Left renal pelvis (tissue), 4 donors: Measurements from ENCODE around the gene SDK1. TPM values are rescaled to one million over a fixed set of nuclear protein-coding genes. Genes with fewer than 3 reads are reported as not detected.

Source experiments
- DNase-seq, 4 donors: peaks; one replicate each; pipeline ENCODE4 v3.0.0-alpha.2; 2013; ENCODE audit warnings: low read depth in 4 of 4, low spot score in 3 of 4
- polyA plus RNA-seq, 4 donors: library from polyadenylated mRNA; unstranded; fragments of 120-200 nt; gene quantifications; one replicate each; pipeline ENCODE4 v1.2.1, GENCODE V29; 2013; ENCODE audit not compliant: insufficient read length in 4 of 4

SDK1 gene
- polyA plus RNA-seq, 4 donors: 4.0 to 8.4 (median 6.3) TPM

DNA sequence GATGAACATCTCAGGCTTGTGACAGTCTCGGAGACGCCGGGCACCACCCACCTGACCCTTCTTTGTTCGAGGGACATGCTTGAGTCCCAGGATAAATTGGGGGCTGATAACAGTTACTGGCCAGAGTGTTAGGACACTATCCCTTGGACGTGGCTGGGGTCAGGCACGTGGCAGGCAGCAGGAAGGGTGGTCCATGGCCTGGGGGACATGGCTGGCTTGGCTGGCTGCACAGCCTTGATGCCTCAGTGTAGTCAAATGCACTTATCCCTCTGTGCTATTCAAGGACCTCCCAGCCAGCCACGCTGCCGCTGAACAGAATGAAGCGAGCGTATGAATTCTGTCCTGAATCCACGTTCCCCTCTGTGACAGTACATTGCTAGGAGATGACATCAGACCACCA, 719.0 kb downstream of the SDK1 start:
- DNase-seq: no peak

DNA sequence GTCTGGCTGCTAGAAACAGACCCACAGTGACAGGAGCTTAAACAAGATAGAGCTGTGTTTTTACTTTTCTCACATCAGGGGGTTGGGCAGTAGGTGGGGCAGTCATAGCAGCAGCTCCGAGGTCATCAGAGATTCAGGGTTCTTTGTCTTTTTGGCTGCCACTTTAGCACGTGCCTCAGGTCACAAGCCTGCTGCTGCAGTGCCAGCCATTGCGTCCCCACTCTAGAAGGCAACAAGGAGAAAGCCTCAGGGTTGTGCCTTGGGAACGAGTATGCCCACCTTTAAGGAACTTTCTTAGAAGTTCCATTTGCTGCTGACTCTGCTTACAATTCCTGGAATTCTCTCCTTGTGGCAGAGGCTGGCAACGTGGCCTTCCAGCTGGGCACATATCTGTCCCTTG, 720.4 kb downstream of the SDK1 start:
- DNase-seq: no peak

DNA sequence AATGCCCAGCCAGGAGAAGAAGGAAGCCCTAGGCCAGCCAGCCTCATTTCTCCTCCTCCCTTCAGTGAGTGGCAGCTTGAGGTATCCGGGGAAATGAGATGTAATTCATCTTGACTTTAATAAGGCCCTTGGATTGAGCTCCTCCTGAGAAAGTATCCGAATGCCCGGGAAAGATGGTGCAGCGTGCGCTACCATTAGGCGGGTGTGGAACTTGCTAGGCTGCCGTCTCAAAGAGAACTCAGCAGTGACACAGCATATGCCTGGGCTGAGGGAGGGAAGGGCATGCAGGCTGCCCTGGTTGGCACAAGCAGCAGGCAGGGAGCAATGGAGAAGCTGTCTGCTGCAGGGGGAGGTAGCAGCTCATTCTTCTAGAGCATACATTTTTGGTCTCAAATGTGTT, 721.2 kb downstream of the SDK1 start:
- DNase-seq: no peak

DNA sequence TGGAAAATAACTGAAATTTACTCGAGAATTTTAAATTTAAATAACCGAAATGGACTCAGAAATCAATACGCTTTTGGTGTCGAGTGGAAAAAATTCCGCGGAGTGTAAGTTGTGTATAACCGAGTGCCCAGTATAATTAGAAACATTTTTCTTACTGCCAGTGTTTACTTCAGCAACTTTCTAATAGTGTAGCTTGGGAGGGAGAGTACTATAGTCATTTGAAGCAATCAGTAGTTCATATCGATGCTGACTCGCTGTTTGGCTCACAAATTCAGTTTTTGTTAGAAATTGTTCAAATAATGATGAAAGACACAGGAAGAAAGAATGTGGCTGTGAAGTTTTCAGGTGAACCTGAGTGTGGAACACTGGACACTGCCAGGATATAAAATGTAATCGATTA, 722.5 kb downstream of the SDK1 start:
- no peak for DNase-seq

DNA sequence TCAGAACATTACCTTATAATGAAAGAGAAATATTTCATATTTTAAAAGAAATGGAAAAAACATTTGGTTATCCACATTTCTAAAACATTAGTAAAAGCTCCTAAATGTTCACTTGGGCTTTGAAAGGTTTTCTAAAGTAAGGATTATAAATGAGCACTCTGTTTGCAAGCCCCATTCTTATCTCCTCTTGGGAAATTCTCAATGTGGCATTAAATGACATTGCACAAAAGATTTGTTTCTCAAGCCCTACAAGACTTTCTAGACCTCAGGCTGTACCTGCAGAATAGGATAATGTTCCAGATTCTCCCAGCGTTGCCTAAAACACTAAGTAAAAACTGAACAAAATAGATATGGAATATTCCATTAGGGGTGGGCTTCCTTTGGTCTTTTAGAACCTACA, 723.1 kb downstream of the SDK1 start:
- DNase-seq: no peak

DNA sequence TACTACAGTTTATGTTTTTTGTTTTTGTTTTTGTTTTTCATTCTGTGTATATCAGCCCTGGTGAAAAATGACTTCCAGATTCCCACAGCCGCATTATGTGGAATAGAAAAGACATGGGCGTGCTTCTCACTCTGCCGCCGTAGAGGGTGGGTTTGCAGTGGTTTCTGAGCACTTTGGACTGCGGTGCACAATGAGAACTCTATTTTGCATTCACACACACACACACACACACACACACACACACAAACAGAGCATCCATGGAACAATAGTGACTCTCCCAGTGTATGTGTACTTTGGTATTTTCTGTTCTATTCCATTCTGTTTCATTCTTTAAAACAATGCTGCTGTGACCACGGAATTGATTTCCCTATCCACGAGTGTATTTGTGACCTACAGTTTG, 723.8 kb downstream of the SDK1 start:
- DNase-seq: no peak

DNA sequence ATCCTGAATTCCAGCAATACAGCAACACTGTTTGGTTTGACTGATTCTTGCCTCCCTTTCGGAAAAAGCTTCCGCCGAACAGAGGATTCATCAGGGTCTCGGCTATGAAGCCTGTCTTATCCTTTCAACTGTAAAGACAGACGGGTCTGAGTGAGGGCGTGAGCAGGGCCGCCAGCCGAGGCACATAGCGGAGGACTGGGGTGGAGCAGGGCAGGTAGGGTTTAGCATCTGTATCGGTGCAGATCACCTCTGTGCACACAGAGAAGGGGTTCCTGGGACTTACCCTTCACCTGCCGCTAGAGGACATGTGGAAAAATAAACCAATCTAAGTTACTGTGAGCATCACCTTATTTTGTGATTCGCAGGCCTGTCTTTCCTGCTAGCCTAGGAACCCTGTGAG, 724.2 kb downstream of the SDK1 start:
- no peak for DNase-seq

DNA sequence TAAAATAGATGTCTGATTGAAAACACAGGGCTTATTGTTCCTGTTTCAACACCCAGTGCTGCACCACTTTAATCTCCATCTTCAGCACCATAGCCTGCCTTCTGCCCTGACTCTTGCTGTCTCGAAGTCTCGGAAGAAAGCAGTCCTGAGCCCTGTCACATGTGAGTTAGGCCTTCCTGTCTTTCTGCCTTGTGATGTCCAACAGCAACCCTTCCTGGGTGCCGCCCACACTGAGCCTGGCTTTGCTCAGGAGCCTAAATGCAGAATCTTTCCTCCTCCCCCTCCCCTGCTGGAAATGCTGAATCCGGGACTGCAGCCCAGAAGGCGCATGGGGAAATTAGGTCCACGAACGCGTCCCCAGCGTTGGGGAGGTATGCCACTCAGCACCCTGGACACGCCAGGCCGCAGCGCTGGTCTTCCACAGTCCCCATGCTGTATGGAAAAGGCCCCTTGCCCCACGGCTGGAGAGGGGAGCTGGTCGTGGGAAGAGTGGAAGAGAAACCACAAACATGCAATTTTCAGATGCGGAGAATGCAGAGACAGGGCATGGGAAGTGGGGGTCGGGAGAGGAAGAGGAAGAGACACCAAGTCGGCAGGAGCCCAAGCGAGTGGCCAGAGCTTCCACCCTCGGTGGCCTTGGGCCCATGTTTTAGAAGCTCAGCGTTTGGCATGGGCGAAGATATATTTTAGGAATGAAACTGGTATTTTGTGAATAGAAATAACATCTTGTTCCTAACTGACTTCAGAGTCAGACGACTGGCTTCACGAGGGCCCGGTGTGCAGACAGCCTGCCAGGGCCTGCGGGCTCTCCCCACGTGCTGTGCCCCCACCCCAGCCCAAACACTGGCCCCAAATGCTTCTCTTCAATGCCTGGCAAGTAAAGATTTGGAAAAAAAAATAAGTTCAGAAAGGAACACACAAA, 724.9 kb downstream of the SDK1 start:
- DNase-seq: no peak

DNA sequence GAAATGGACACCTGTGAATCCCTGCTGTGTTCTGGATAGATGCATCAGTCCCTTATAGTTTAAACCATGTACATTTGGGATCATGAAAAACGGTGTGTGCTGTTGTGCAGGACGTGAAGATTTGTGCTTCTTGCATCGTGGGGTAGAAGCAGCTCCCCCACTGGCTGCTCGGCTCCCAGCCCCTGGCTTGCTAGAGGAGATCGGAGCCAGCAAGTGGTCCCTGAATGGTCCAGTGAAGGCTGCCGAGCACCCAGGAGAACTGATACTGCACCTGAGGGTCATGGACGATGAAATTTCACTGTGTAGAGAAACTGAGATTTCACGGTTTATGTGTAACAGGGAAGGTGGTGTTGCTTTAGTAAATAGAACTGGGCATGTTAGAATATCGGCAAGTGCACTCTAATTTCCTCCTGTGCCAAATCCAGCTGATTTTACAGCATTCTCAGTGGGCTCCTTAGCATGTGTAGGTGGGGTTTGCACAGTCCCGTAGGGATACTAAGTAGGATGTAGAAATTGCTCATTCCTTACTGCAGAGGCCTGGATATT, 726.0 kb downstream of the SDK1 start:
- DNase-seq: no peak

DNA sequence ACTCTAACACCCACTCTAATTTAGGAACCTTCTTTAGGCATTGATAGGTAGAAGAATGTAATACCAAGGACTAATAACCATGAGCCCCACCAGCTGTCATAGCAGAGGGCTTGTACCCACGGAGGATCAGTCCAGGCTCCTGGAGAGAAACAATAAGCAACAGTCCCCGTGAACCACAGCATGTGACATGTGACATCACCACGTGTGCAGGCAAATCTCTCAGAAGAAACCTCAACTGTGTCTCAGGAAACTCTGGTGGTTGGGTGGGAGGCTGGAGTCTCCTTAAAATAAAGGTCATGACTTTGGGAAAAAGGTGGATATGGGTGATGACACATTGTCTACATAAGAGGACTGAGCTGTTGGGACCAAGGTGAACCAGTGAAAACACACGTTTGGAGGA, 727.2 kb downstream of the SDK1 start:
- no peak for DNase-seq

DNA sequence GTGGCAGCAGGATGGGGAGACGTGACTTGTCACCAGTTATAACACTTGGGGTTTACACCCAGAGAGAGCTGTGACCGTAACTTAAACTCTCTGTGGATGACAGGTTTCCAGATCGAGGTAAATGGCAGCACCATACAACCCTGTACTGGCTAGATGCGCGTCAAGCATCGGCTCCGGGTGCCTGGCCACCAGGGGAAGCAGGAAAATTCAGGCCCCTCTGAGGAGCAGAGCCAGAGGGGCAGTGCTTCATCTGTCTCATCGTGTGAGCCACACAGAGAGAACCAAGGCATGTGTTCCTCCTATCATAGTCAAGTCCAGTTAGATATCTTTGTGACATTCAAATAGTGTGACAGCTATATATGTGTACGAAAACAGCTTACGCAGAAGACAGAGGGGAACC, 728.9 kb downstream of the SDK1 start:
- DNase-seq: no peak

DNA sequence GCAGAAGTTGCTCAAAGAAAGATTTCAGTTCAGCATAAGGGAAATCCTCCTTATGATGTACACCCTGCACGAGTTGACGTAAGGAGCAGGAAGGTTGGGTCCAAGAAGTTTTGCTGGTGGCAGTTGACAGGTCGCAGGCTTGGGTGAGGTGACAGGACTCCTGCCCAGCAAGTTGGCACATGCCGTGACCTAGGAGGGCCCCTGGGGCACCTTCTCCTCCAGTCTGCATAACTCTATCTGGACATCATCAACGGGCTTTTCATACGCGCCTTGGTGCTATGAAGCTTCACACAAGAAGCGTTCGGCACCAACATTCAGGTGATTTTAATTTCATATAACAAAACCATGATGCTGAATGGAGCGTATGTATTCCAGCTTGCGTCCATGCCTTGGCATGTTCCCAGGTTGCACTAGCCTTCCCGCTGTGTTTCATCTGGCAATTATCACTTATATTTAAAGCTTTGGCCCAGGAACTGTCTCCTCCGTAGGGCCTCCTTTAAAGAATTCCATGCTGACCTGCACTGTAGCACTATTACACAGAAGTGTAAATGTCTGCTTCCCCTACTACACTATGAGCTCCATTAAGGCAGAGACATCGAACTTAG, 729.4 kb downstream of the SDK1 start:
- DNase-seq: no peak

DNA sequence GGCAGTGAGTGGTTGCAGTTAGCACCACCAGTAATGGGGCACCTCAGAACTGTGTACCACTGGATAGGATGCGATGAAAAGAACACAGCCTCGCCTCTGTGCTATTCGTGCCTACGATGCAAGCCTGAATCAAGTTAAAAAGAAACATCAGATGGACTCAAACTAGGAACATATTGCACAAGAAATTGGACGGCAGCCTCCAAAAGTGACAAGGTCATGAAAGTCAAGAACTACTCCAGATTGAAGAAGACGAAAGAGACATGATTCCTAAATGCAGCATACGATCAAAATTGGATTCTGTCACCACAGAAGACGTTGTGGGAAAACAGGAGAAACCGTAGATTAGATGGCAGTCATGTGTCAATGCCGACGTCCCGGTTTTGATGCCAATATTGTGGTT, 732.9 kb downstream of the SDK1 start:
- no peak for DNase-seq

DNA sequence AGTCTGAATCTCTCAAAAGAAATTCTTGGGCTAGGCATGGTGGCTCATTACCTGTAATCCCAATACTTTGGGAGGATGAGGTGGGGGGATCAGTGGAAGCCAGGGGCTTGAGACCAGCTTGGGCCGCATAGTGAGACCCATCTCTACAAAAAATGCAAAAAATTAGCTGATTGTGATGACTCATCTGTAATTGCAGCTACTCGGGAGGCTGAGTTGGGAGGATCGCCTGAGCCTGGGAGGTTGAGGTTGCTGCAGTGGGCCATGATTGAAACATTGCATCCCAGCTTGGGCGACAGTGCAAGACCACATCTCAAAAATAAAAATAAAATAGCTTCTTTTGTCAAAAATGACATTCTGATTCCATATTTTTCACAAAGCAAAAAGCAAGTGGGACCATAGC, 736.3 kb downstream of the SDK1 start:
- DNase-seq: no peak

DNA sequence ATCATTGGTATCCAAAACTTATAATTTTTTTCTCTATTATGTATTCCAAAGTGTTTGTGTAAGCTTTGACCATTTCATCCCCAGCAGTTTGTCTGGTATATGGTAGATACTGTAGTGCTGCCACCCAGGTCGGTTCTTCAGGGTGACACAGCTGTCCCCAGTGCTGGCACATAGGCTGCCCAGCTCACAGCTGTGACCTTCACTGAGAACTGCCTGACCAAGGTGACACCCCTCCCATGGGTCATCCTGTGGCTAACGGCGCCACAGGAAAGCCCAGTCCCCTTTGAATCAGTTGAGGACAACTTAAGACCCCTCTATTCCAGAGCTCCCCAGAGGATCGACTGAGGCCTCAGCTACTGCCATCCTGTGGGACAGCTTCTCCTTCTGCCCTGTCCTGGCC, 736.8 kb downstream of the SDK1 start:
- DNase-seq: no peak

DNA sequence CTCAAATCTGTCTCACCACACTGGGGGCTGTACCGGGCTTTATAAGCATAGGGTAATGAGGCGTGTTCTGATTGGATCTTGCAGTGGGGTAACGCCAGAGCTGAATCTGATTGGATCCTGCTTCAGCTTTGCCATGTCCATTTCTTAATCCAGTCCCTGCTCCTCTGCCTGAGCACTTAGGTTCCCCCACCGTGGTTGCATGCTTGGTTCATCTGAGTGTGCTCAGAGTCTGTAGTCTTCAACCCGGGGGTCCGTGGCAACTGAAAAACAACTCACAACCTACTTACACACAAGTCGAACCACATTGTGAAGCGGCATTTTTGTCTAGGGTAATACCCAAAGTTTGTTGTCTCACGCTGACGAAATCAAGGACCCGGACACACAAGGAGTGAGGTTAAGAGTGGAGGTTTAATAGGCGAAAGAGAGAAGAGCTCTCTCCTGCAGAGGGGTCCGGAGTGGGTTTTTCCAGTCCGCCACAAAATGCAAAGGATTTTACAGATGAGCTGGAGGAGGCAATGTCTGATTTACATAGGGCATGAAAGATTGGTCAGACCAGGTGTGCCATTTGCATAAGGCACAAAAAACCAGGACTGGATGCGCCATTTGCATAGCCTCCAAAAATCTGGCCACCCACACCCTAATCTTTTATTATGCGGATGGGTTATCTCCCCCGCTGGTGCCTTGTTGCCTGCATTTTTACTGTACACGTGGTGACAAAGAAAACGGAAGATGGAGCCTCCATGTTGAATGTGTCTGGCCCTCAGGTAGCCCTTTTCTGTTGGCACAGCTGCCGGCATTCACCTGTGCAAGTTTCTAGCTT, 739.3 kb downstream of the SDK1 start:
- DNase-seq: no peak

DNA sequence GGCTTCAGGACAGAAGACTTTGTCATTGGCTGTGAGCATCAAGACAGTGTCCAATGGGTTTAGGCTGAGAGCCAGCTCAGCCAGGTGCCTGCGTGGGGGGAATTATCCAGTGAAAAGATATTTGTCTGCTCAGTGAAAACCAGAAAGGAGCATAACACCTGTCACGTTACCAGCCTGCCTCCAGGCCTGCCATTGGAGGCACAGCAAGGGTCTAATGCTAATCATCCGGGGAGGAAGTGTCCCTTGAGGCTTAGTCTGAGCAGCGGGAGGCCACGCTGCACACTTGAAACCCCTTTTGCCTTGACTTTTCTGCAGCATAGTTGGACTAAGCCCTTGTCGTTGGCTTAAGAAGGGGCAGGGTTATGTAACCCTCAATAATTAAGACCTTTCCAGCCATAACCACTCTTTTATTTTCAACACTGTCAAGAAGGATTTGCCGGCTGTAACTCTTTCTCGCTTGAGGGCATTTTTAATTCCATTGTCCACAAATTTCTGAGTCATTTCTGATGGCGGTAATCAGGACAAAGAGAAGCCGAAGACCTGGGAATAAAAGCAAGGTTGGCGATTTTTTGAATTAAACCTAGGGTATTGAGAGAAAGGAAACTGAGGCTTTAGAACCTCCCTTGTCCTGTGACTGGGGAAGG, 741.5 kb downstream of the SDK1 start:
- DNase-seq: no peak

DNA sequence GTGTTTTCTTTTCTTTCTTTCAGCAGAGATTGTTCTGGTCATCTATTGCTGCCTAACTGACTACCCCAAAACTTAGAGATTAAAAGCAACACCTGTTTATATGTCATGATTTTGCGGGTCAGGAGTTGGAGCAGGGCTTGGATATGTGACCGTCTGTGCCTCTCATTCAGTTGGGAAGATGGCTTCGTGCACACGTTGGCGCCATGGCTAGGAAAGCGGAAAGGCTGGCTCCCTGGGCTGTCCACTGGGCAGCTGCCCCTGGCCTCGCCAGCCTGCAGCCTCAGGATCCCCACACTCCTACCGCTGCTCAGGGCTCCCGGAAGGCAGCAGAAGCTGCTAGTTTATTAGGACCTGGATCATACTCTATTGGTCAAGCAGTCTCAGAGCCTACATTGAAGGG, 742.9 kb downstream of the SDK1 start:
- no peak for DNase-seq

DNA sequence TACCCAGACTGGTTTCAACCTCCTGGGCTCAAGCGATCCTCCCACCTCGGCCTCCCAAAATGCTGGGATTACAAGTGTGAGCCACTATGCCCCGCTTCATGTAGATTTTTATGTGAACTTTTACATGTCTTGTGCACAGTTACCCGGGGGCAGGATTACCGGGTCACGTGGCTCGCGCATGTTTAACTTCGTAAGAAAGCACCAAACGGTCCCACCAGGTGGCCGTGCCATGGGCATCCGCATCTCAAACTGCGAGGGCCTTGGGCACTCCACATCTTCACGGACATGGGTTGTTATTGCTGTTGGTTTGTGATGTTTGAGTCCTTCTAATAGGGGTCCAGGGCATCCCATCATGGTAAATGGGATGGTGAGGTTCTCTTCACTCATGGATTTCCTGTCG, 744.4 kb downstream of the SDK1 start:
- DNase-seq: no peak

DNA sequence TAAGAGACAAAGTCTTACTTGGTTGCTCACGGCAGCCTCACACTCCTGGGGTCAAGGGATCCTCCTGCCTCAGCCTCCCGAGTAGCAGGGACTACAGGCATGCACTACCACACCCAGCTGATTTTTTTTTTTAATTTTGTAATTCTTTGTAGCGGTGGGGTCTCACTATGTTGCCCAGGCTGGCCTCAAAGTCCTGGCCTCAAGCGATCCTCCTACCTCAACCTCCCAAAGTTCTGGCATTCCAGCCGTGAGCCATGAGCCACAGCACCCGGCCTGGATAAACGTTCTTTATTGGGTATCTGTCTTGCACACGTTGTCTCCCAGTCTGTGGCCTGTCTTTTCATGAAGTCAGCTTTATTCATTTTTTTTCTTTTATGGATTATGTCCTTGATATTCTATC, 744.9 kb downstream of the SDK1 start:
- DNase-seq: no peak

DNA sequence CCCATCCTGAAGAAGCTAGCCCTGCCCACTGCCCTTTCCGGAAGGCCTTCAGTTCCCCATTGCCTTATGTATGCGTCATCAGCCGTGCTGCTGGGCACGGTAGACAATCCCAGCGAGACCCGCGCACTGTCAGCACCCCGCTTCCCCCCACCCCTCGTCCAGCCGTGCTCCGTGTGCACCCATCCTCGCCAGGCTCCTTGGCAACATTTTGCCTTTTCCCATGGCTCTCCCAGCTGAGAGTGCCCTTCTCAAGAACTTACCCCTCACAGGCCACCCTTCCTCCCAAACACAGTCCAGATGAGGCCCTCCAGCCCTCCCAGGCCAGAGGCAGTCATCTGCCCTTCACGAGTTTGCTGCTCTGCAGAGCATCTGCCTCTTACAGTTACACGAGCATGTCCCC, 747.3 kb downstream of the SDK1 start:
- DNase-seq: no peak
